ENCODE data around the gene NABP1.

GRCh38 chr2:191670076-191670475, 7.9 kb upstream of the NABP1 start:
- TF ChIP-seq CTCF (IDR thresholded peaks at IDR 0.05) (no peak), ZFX (IDR thresholded peaks at IDR 0.05; ENCODE audit: borderline replicate concordance) (no peak)
